ENCODE measurements around the gene RPIA.

The RPIA gene

GRCh38 chr2:88684519-88684918, 7.0 kb upstream of the RPIA start:
- no peak for DNase-seq (ENCODE audit: low read depth)

GRCh38 chr2:88686320-88686719, 5.2 kb upstream of the RPIA start:
- no peak for DNase-seq (ENCODE audit: low read depth)

DNA sequence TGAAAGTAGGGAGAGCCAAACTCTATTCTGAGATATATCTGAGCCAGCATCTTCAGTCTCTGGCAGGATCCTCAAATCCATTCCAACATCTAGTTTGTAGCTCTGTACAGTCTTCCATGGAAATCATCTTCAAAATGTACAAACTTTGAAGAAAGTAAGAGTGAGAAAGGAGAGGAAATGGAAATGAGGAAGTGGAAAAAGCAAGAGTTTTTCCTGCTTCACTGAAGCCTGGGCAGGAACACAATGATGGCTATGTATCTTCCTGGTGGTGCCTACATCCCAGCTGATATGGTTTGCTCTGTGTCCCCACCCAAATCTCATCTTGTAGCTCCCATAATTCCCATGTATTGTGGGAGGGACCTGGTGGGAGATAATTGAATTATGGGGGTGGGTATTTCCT, 4.1 kb upstream of the RPIA start:
- DNase-seq (ENCODE audit: low read depth), result no peak

DNA sequence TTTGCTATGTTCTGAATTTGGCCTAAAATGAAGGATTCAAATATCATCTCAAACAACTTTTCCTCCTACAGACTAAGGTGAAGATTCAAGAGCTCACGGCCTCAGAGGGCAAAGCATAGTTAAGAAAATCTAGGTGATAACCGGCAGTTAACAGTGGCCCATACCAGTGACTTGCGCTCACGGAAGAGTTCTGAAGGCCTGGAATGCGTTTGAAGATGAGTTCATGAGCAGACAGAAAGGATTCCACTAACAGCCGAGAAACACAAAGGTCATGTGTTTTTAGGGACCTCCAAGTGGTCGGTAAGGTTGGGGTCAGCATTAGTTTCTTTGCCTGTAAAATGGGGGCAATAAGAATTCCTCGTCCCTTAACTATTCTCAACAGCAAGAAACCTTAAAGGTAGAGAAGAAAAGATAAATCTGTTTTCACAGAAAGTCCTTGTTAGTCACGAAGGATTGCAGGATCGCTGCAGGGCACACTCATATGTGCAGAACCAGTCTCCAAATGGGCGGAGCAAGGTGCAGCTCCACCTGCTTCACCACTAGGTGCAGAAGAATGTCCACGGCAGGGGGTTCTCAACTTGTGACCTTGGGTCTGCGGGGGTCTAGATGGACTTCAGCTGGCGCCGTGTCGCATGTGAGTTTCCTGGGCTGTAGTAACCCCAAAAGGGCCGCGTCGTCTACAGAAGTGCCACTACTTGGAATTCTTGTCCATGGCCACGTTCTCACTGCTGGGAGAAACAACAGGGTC, 708 bp upstream of the RPIA start:
- no peak for DNase-seq (ENCODE audit: low read depth)

GRCh38 chr2:88692187-88692586, 714 bp downstream of the RPIA start:
- peak; percentile 23 for DNase-seq (ENCODE audit: low read depth)

DNA sequence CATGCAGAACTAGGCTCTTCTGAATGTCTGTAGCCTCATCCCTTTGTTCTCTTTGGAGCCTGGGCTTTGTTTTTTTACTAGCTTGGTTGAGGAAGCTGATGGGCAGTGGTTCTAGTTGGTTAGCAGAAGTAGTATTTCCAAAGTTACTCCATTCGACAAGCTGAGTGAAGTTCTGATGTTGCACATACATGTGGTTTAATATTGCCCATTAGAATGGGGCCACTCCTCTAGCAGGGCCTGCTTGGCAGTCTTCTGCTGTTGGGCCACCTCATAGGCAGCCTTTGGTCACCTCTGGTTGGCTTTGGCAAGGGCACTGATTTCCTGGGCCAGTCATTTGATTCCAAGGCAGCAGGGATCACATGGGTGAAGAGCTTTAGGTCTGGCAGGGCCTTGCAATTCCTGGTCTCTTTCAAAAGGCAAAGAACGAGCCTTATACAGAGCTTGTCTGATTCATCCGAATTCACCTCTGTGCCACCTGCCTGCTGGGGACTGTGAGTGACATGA, 2.5 kb downstream of the RPIA start:
- DNase-seq (ENCODE audit: low read depth), result no peak

- no peak for DNase-seq (ENCODE audit: low read depth)
These were observed 5.1 kb downstream of the RPIA start for GRCh38 chr2:88696611-88697010.

GRCh38 chr2:88697370-88698026, 6.0 kb downstream of the RPIA start:
- DNase-seq (ENCODE audit: low read depth), result no peak

GRCh38 chr2:88698027-88698413, 6.5 kb downstream of the RPIA start:
- no peak for DNase-seq (ENCODE audit: low read depth)

- DNase-seq (ENCODE audit: low read depth), result no peak
These were observed 7.2 kb downstream of the RPIA start for GRCh38 chr2:88698498-88699233.

- no peak for DNase-seq (ENCODE audit: low read depth)
These were observed 15.5 kb downstream of the RPIA start for GRCh38 chr2:88707003-88707402.

DNA sequence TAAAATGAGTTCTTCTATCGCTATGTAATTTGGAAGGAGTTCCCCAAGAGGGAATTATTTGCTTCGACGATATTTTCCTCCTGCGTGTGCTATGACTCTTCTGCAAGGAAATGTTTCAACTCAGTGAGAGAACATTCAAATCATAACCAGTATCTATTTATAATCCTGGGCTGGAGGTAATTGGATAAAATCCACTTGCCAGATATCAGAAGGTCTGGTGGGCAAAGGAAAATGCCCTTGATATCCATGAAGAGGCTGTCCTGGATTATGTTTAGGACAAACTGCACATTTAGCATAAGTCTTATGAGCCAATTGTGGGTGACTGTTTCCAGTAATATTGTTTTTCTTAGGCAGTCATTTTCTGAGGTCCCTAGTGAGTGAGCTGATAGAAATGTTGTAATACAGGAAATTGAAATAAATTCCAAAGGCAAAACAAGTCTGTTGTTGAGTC, 17.7 kb downstream of the RPIA start:
- DNase-seq (ENCODE audit: low read depth), result peak; percentile 42

- no peak for DNase-seq (ENCODE audit: low read depth)
These were observed 19.8 kb downstream of the RPIA start for GRCh38 chr2:88711289-88711688.

GRCh38 chr2:88711897-88712296, 20.4 kb downstream of the RPIA start:
- no peak for DNase-seq (ENCODE audit: low read depth)

GRCh38 chr2:88713408-88713807, 21.9 kb downstream of the RPIA start:
- DNase-seq (ENCODE audit: low read depth), result no peak

DNA sequence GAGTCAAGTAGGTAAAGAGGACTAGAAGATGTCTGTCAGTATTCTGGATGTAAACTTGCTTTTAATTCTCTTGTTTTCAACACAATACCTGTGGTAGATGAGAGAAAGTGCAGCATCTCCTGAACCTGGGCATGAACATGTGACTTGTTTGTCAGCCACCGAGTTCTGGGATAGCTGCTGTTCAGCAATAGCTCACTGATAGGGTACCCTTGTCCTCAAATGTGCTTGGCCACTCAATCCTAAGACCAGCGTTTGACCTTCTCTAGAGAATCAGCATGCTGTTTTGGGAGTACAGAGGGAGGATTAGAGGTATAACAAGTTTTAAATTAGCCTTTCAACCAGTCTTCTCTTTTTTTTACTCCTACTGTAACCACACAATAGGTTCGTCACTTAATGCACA, 23.2 kb downstream of the RPIA start:
- no peak for DNase-seq (ENCODE audit: low read depth)

DNA sequence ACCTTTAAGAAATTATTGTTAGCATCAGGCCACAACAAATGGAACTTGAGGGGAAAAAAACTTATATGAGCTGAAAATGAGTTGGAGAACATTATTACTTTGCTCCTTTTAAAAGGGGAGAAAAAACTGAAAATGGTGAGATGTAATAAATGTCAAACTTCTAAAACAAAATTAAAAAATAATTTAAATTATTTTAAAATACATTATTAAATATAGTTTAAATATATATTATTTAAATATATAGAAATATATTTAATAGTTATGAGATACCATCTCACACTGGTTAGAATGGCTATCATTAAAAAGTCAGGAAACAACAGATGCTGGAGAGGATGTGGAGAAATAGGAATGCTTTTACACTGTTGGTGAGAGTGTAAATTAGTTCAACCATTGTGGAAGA, 28.9 kb downstream of the RPIA start:
- DNase-seq (ENCODE audit: low read depth), result no peak

DNA sequence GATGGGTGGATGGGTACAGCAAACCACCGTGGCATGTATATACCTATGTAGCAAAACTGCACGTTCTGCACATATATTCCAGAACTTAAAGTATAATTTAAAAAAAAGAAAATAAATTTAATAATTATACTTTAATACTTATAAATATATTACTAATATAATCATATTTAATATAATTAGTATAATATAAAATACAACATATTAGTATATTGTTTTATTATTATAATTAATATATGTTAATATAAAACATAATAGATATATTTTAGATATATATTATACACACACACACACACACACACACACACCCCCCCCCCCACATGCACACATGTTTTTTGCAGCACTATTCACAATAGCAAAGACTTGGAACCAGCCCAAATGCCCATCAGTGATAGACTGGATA, 29.8 kb downstream of the RPIA start:
- no peak for DNase-seq (ENCODE audit: low read depth)

GRCh38 chr2:88724643-88725332, 33.3 kb downstream of the RPIA start:
- no peak for DNase-seq (ENCODE audit: low read depth)

DNA sequence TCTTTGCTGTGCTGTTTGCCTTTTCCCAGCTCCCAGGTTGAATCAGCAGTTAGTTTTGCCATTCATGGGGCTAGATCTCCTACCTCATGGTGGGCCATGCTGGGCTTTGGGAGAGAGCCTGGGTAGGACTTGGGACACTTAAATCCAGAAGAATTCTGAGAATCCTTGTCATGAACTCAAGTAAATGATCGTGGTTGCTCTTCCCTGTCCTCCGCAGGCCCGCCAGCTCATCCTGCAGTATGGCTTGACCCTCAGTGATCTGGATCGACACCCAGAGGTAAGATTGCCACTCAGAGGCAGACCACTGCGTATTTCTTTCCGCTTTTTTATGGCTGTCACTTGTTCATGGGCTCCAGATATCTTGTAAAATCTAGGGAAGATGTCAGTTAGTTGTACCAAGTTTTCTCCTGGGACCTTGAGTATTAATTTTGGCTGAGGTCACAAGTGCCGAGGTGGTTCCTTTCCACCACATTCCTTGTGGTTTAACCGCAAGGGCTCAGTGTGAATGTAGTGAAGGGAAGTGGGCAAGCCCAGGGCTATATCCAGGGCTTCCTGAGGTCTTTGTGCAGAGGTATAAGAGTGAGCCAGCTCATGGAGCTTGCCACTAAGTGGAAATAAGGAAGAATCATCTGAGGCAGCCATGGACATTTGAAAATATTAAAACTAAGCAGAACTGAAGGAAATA, 37.7 kb downstream of the RPIA start:
- DNase-seq (ENCODE audit: low read depth), result peak; percentile 65

- DNase-seq (ENCODE audit: low read depth), result no peak
These were observed 41.9 kb downstream of the RPIA start for GRCh38 chr2:88733155-88733902.

Data from EH (cell line).